ENCODE measurements around the gene ENO4.

ENO4 gene

DNA sequence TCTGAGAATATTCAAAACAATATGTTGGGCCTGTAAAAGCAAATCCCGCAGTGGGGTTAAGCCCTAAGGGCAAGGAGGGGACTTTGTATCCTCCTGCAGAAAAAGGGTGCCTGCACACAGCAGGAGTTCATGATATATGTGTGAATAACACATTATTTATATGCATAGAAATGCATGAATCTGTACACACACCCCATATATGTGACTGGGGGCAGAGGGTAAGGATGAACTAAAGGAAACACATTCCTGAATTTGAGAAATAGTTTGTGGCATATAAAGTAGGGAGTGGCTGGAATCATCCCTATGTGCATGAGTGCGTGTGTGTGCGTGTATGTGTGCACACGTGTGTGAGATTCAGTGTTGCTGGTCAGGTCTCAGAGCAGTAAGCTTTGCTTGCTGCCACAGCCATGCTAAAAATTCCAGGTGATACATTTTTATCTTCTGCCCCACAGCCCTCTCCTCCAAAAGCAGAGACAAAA is 18.9 kb downstream of the ENO4 start:
- DNase-seq (ENCODE audit: low read depth): no peak

DNA sequence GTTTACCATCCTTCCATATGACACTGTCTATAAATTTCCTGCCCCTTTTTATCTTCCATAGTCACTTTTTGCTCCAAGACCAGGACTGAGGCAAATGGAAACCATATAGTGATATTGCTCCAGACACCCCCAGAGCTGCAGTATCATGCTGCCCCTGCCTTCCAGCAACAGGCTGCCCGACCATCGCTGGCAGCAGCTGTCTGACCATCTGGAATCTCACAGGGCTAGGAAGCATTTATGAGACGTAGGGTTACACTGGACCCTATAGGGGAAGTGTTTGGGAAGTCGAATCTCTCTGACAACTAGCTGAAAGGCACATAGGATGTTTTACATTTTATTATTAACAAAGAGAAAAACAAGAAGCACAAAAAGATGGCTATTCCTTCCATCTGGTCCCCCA is 19.4 kb downstream of the ENO4 start:
- DNase-seq (ENCODE audit: low read depth): no peak

DNA sequence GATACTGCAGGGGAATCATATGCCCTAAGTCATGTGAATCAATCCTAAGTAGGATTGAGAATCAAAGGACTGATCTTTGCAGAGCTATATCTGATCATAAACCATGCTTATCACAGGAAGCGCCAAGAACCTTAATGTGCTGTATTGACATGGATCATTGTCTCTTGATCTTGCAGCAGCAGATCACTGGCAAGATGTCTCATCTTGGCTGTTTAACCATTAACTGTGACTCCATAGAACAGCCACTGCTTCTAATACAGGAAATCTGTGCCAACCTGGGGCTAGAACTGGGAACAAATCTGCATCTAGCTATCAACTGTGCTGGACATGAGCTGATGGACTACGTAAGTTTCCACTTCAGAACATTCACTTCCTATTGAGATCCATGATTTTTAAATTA is 21.6 kb downstream of the ENO4 start:
- no peak for DNase-seq (ENCODE audit: low read depth)

DNA sequence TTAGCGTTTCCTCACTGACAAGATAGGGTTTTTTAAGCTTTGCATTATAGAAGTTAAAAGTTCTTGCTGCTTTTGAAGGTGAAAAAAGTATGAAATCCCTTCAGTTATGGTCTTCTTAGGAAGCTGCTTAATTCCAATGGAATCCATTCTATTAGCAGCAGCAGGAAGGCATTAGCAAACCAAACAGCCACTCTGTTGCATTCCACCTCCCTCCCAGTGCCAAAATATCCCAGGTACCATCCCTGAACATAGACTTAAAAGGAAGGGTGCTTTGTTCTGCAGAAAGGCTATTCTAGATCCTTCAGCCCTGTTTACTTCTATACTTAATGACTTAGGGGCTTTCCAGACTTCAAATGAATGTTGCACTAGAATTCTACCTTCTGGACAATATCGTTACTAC is 23.8 kb downstream of the ENO4 start:
- no peak for DNase-seq (ENCODE audit: low read depth)

DNA sequence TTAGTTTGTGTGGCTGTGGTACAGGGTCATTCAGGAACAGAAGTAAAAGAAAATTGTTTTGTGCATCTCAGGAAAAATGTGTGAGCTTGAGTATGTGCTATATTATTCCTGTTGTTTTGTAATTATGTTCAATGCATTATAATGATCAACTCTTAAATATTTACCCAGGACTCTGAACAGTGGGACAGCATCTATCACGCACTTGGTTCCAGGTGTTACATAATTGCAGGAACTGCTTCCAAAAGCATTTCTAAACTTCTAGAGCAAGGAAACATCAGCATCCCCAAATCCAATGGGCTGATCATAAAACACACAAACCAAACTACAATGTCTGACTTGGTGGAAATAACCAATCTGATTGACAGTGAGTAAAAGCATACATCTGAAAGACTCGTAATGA is 26.6 kb downstream of the ENO4 start:
- no peak for DNase-seq (ENCODE audit: low read depth)

DNA sequence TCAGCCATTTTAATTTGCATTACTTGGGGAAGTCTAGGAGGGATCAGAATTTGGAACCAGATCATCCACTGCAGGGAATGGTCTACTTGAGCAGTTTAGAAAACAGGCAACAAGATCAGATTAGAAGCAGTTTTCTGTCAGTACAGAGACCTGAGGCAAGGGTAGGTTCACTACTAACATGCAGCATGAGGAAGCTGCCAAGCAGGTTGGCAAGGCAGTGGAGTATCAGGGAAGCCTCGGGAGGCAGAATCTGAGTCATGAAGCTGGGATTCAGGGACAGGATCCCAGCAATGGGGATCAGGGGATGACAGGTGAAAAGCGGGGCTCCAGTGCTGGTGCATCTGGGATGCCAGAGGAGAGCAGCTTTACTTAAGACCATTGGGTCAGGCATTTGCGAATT is 28.1 kb downstream of the ENO4 start:
- no peak for DNase-seq (ENCODE audit: low read depth)

DNA sequence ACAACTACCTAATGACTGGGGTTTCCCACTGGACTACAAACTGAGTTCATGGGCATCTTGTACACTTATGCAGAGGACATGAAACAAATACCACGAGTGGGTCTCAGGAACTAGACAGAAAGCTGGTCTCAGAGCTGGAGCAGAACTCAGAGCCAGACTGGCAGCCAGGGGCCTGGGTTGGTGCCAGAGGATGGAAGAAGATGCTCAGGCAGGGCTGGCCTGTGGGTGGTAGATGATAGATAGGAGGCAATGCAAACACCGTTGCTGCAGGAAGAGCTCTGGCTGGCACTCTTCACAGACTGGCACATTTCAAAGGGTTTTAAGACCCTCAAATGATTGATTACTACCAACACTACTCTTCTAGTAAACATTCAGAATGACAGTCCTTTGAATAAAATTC is 28.8 kb downstream of the ENO4 start:
- DNase-seq (ENCODE audit: low read depth): no peak

DNA sequence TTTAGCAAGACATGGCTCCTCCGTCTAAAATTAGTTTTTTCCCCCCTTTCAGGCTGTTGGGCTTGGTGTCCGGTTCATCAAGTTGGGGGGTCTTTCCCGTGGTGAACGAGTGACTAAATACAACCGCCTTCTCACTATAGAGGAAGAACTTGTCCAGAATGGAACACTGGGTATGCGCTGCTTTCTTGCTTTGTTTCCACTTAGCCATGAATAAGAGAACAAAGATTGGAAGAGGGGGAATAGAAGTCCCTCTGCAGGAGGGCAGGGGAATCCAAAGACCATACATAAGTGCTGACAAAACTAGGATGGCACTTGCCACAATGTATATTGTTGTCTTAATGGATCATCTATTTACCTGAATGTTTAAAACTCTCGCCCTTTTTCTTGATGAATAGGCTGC is 30.5 kb downstream of the ENO4 start:
- DNase-seq (ENCODE audit: low read depth): no peak

DNA sequence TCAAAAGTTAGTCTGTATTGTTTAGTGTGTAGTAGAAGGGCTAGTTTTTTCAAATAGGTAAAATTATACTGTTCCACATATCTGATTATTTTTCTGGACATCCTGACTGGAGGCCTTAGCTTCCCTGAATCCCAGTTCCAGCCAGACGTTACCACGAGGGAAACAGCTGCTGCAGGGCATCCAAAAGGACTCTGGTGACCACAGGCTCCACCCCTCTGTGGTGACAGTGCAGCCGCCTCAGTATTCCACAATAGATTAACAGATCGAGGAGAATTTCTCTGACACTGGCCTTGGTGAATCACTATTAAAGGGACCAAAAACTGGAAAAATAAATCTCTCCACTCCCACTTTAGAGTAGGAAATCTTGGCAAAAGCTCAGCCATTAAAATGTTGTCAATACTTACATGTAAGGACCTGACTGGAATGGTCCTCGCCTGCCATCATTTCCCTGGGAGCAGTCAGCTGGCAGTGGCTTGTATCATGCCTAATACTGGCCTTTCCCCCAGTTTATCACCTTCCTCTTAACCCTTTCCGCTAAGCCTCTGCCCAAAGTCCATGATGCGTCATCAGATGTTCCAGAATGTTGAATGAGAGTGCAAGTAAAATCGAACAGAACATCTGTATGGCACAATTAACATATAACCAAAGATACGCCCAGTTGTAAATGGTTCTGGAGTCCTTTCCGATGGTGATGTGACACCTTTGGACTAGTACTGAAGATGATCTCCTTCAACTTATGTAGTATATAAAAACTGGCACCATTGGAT is 31.6 kb downstream of the ENO4 start:
- DNase-seq (ENCODE audit: low read depth): no peak

DNA sequence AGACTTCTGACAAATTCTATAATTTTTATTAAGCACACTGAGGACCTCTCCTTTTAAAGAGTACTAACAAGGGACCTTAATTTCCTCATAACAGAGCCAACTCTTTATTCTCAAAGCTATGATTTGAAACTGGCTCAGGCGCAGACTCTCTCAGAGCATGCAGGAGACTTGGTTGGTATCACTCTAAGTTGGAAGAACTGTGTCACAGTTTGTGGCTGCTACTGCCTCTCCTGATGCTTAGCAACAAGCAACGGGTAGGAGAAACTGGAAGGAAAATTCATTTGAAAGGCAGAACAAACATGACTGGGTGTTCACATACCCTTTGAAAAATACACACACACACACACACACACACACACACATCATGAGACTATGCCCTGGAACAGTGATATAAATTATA is 33.3 kb downstream of the ENO4 start:
- DNase-seq (ENCODE audit: low read depth): no peak

DNA sequence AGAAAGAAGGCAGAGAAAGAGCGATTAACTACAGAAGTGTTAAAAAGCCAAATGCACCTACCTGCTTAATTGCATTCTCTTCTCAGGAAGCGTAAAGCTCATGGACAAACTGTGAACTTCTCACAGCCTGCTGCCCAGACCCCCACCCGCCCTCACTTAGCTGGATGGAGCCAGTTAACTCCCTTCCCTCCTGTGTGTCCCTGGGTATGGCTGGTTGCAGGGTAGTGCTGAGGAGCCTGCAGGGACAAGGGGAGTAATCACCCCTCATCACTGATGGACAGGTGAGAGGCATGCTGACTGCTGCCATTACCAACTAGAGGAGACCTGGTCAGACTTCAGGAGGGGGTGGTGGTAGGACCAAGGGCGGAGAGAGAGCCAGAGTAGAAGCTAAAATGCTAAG is 37.5 kb downstream of the ENO4 start:
- no peak for DNase-seq (ENCODE audit: low read depth)

DNA sequence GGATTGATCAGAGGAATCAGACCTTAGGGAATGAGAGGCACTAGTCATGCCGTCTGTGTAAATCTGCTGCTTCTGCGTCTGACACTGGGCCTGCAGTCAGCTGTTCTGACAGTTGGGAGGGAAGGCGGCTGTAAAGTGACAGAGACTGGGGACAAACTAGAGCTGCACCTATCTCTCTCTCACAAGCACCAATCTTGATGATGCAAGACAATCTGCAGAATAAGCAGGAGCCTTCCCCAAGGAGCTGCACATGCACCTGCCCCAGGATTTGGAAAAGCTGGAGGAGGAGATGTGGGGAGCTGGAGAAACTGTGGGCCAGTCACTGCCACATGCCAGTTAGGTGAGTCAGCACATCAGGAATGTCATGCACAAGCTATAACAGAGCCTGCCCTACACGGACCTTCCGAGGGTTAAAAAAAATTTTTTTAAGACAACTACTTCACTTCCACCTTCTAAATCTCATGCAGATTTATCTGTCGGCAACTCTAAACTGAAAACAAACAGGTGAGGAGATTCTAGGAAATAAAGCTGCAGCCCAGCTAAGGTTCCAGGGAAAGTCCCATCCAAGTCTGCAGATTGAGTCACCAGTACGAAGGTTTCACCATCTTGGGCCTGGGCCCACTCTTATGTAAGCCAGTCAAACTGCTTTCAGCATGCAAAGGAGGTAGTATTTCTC is 39.2 kb downstream of the ENO4 start:
- DNase-seq (ENCODE audit: low read depth): no peak

DNA sequence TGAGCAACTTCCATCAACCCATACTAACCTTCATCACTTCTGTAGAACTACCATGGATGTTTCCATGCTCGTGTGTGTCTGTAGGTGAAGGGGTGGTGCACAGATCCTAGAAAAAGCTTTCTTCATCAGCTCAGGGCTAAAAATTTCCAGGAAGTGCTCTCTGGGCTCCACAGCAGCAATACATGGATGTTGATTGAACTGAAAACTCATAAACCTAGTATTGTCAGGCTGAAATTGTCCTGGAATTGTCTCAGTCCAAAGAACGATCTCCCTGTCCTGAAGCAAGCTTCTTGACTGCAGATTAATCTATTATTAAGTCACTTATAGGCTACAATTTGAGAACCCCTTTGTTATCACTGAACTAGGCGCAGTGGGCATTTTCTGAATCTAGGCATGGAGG is 39.8 kb downstream of the ENO4 start:
- DNase-seq (ENCODE audit: low read depth): no peak

DNA sequence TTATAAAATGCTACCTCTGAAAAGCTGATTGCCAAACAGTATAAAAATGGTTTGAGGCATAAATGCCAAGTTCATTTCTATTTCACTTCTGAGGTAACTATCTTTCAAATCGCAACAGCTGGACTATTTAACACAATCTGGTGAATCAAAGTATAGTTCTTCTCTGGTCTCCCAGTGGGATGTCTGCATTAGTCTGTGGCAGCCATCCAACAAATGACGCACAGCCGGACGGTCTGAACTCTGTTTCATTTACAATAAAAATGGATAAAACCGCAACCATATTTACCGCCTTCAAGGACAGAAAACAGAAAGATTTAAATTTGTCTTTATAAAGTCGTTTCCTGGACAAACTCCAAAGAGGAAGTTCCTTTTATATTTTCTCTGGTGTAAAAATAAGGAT is 41.9 kb downstream of the ENO4 start:
- DNase-seq (ENCODE audit: low read depth): no peak

DNA sequence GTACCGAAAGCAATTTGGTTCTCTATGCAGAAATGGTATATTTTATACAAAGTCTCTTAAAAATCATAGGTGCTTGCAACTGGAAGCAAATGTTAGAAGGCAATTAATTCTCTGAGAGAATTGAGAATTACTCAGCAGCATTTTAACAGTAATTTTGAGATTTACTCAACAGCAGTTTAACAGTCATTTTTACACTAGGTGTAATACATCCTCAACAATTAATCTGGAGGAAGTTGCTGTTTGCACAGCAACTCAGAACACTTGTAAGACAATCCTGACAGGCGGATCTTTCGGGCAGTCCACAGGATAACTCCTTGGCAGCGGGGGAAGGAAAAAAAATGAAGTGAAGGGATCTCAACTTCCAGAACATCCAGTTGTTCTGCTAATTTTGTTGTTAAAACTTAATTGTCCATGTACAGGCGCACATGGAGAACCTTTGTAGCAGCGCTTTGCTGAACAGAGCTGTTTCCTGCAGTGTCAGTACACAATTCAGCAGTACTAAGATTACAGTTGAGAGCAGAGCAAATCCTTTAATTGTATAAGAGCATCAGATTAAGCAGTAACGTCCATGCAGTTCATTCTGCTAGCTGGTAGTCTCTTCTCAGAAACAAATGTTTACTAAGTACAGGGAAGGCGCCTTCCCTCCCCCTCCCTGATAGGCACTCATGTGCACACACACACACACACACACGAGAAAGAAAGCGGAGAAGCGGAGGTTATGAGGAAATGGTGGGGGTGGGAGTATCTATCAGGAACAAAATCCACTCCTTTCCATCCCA is 43.8 kb downstream of the ENO4 start:
- DNase-seq (ENCODE audit: low read depth): no peak

DNA sequence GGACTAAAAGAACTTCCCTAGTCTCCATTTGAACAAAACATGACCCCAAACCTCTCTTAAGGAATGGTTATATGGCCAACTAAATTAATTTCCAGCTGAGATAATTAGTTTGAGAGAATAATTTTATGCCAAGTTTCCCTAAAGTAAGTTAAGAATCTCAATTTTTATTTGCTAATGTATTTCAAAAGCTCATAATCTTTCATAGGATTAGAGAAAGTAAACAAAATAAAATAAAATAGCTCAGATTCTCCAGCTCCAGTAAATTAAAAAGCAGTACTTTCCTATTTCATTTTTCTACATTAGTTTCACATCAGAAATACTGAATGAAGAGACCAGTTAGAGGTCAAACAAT is 44.4 kb downstream of the ENO4 start:
- DNase-seq (ENCODE audit: low read depth): no peak

DNA sequence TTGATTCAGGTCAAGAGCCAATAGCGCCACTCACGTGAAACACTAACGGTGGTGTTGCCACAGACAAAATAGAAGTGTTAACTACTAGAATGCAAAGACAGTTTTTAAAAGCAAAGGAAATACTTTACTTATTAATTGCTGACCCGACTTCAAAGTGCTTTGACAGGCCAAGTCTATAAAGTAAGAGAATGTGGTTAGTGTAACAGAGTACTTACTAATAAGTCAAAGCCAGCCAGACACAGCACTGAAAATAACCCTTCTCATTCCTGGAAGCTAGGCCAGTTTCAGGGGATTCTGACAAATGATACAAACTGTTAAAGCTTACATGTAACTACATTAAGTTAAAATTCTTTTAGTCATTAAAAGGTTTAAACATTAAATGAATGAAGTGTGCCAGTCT is 50.3 kb downstream of the ENO4 start:
- no peak for DNase-seq (ENCODE audit: low read depth)

DNA sequence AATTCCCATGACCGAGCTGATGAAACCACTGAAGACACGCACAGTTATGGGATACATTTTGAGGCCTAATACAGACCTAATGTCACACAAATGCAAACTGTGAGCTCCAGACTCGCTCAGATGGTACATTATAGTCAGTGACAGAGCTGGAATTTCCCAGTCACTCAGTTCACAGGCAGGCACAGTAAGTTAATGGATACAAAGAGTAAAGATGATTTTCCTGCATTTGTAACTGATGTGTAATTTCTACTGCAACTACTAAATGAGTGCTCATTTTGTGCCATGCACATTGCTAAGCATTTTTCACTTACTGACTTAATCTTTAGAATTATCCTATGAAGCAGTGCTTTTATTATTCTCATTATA is 56.5 kb downstream of the ENO4 start:
- no peak for DNase-seq (ENCODE audit: low read depth)

DNA sequence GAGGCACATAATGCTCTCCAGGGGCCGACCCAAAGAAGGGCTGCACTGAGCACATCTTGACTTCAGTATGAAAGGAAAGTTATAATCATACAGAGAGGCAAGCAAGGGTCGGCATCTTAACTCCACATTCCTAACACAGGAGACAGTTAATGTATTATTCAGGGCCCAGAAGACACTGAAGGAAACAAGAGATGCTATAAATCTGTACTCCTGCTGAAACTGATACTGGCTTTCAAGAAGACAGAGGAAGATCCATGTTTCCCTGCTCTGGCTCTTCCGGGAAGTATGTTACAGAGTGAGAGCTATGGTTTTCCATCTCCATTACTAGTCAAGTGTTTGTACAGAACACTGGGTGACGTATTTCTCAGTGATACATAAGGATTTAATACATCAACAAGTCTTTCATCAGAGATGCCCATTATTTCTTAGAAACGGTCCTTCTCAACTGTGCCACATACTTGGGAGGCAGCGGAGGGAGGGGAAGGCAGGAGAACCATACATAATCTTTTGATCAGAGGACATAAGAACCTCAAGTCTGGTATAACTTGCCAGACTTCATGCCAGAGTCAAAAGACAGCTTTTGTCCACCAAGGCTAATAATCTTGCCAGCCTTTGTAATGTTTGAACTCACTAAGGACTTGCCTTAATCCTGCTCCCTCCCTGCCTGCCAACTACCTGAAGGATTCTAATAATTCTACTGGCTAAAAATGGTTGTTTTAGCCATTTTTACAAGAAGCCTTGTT is 58.1 kb downstream of the ENO4 start:
- no peak for DNase-seq (ENCODE audit: low read depth)

DNA sequence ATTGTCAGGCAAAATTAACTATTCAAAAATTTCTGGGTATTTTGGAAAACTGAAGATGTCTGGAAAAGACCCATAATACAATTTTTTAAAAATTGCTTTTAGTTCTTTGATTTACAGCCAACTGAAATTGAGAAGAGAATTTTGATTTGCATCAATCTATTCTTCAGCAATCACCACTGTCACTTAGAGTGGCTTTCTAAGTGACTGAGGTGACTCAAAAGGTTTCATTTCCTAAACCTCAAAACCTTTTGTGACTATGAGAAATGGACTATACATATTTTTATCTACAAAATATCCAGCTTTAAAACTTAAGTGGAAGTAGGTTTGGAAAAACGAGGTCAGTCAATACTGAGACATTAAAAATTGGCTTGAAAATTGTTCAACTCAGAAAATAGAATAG is 60.0 kb downstream of the ENO4 start:
- no peak for DNase-seq (ENCODE audit: low read depth)

DNA sequence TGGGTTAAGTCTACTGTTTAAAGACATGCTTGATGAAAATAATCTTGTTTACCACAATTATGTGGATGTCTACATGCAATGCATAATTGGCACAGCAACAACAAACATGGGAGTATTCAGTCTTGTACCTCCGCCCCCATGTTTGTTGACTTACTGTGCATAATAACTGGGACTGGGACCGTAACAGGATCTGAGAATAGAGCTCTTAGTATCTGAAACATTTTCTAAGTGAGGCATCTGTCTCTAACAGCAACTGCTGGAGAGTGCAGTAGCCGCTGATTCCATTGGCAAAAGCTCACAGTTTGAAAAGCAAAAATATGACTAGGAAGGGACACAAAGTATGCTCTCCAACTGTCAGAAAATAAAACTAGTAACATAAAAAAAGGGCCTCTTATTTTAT is 61.6 kb downstream of the ENO4 start:
- DNase-seq (ENCODE audit: low read depth): no peak

DNA sequence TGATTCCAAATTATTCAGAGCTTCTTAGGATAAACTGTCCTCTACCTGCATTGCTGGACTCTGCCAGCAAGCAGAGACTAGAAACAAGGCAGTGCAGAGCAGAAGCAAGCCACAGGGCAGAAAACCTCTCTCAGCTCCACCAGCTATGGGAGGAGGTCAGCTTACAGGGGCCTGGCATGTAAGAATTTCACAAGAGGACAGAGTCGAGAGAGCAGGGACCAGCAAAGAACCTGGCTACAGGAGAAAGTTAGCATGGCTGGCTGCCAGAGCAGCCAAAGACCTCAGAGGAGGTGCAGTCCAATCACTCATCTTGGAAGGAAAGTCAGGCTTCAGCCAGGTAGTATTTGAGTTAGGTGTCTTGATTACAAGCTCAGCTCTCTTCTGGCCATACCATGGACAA is 62.9 kb downstream of the ENO4 start:
- no peak for DNase-seq (ENCODE audit: low read depth)

DNA sequence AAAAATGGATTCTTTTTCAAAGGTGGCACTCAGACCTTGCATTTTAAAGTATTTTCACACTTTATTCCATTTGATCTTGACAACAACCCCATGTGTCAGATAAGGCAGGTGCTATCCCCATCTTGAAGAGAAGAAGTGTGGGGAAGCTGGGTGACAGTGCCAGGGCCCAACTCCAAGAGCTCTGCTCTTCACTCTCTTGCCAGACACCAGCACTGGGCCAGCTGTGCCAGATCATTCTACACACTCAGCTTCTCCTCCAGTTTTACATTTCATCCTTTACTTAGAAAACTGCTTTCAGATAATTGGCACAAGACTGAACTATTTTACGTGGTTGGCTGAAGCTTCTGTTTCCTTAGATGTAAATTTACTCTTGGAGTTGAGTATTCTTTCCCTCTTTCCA is 64.4 kb downstream of the ENO4 start:
- no peak for DNase-seq (ENCODE audit: low read depth)
